ENCODE measurements around the gene SYNGAP1. TPM values are rescaled to one million over a fixed set of nuclear protein-coding genes. Genes with fewer than 3 reads are reported as not detected.

Gene SYNGAP1
- total and polyA plus RNA-seq, 2 of the 4 experiments (the other 2 are of a cell fraction) = 1.4 to 17.0 TPM

- peak; percentile 98 for TF ChIP-seq USF2 (IDR thresholded peaks at IDR 0.05; ENCODE audit: low read depth, low read length)
- TF ChIP-seq POLR2A (IDR thresholded peaks at IDR 0.05; ENCODE audit: low read depth, low read length) = no peak; the same call in 1 of the 2 replicates
- TF ChIP-seq CEBPB (IDR thresholded peaks at IDR 0.05; ENCODE audit: low read depth, low read length) = 0 out of 2 replicates have a peak, but pooled peaks have one; percentile 3
- peak; percentile 87 for TF ChIP-seq FOS (IDR thresholded peaks at IDR 0.05; ENCODE audit: low read depth, low read length)
Observed at GRCh38 chr6:33417903-33418689, 1.8 kb upstream of the SYNGAP1 start, which contains the start of gene CUTA (continued).
